Suprapubic skin (tissue), 4 donors: Measurements from ENCODE around the gene GIPC1. TPM values are rescaled to one million over a fixed set of nuclear protein-coding genes. Genes with fewer than 3 reads are reported as not detected.
"Not testable (repeated sequence)": the region's sequence is repeated elsewhere in the genome, so short reads cannot be mapped to it uniquely, and the experiment has no call there.

ENCODE experiments used
- DNase-seq, 2 donors: peaks; one replicate each; pipeline ENCODE4 v3.0.0-alpha.2; 2019; ENCODE audit warnings: low spot score in 2 of 2
- H3K27ac ChIP-seq: fragments of 200-600 bp; sonication (generic); one replicate; pipeline ENCODE4 v1.5.1; 2019
- H3K27me3 ChIP-seq: fragments of 200-600 bp; sonication (generic); one replicate; pipeline ENCODE4 v1.5.1; 2019
- H3K36me3 ChIP-seq: fragments of 200-600 bp; sonication (generic); one replicate; pipeline ENCODE4 v1.5.1; 2019
- H3K4me1 ChIP-seq: fragments of 200-600 bp; sonication (generic); one replicate; pipeline ENCODE4 v1.5.1; 2019
- H3K4me3 ChIP-seq: fragments of 200-600 bp; sonication (generic); one replicate; pipeline ENCODE4 v1.5.1; 2019; ENCODE audit warnings: mild to moderate bottlenecking
- H3K9me3 ChIP-seq: fragments of 200-600 bp; sonication (generic); one replicate; pipeline ENCODE4 v1.5.1; 2019
- CTCF ChIP-seq, 2 donors: fragments of 200-600 bp in 1 of 2; fragments of 450-650 bp in 1 of 2; sonication (generic) in 1 of 2; IDR thresholded peaks; one replicate each; pipeline ENCODE4 v1.5.1; 2016 to 2019; ENCODE audit warnings: antibody characterized with exemption in 2 of 2, mild to moderate bottlenecking in 1 of 2, moderate library complexity in 1 of 2
- EP300 ChIP-seq: sonication (generic); formaldehyde crosslinking; IDR thresholded peaks from one replicate; pipeline ENCODE4 v1.6.1; 2017; ENCODE audit warnings: antibody characterized with exemption
- POLR2A ChIP-seq, 2 donors: fragments of 450-650 bp; IDR thresholded peaks; one replicate each; pipeline ENCODE4 v1.6.1; 2017; ENCODE audit warnings: antibody characterized with exemption in 2 of 2, mild to moderate bottlenecking in 2 of 2, moderate library complexity in 2 of 2
- POLR2AphosphoS5 ChIP-seq, 3 donors: sonication (generic); formaldehyde crosslinking; IDR thresholded peaks; one replicate each; pipeline ENCODE4 v1.6.1; 2017; ENCODE audit warnings: antibody characterized with exemption in 3 of 3
- WGBS: methylation state at CpG from one replicate; pipeline ENCODE4 v1.1.5; 2018; 5-methylcytosine and 5-hydroxymethylcytosine counted together
- total RNA-seq, 4 donors: library from RNA; depleted of rRNA; stranded (reverse); fragments of >200 nt; gene quantifications; one replicate each; pipeline ENCODE4 v1.1.0, GENCODE V29; 2016

Gene GIPC1
- total RNA-seq, 4 donors from 2014 or later = 85.8 to 111 (median 105) TPM

DNA sequence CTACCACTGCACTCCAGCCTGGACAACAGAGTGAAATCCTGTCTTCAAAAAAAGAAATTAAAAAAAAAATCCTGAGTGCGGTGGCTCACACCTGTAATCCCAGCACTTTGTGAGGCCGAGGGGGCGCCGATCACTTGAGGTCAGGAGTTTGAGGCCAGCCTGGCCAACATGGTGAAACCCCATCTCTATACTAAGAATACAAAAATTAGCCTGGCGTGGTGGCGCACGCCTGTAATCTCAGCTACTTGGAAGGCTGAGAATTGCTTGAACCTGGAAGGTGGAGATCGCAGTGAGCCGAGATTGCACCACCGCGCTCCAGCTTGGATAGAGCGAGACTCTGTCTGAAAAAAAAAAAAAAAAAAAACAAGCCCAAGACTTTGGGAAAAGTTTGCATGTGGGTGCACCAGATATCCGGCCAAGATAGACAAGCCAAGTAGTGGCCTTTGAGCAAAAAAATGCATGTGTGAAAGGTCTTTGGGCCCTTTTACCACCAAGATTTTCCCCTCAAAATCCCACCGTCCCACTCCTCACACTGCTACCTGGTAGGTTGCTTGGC lies 16.6 kb upstream of the GIPC1 start:
- Histone ChIP-seq H3K4me1 (peaks cover 50% of the 10 kb centered on the region), H3K27ac (no peak overlapping the region)
- 89% methylated on average over 14 of the region's 14 CpGs for WGBS

DNA sequence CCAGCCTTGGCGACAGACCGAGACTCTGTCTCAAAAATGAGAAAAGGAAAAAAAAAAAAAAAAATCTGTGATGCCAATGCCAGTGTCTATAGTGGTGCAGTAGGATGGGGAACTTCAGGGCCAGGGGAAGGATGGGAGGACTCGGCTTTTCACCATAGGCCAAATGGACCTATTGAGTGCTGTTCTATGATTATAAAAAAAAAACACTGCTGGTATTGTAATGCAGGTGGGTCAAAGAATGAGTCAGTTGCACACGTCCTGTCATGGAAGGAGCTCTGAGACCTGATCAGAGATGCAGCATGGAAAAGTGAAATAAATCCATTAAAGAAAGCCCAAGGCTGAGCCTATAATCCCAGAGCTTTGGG lies 15.3 kb upstream of the GIPC1 start:
- Histone ChIP-seq H3K27ac (no peak overlapping the region), H3K36me3 (peaks cover 24% of the 10 kb centered on the region), H3K4me1 (peaks cover 41% of the 10 kb centered on the region), H3K27me3 (no peaks in the 10 kb centered on the region), H3K9me3 (no peaks in the 10 kb centered on the region), H3K4me3 (no peak overlapping the region)
- WGBS = 61% methylated on average over 4 of the region's 4 CpGs
- TF ChIP-seq EP300 = no peak
- no peak for TF ChIP-seq POLR2A (IDR thresholded peaks at IDR 0.05)
- no peak for TF ChIP-seq POLR2AphosphoS5 (IDR thresholded peaks at IDR 0.05)
- DNase-seq = no peak

More for the DNA sequence above, 16.6 kb upstream of the GIPC1 start:
- Histone ChIP-seq H3K9me3 (no peaks in the 10 kb centered on the region), H3K27me3 (no peaks in the 10 kb centered on the region), H3K36me3 (peaks cover 26% of the 10 kb centered on the region), H3K4me3 (no peak overlapping the region)
- no peak for DNase-seq
- TF ChIP-seq POLR2A (IDR thresholded peaks at IDR 0.05) (no peak), POLR2AphosphoS5 (IDR thresholded peaks at IDR 0.05) (no peak), CTCF (IDR thresholded peaks at IDR 0.05) (no peak), EP300 (no peak)

DNA sequence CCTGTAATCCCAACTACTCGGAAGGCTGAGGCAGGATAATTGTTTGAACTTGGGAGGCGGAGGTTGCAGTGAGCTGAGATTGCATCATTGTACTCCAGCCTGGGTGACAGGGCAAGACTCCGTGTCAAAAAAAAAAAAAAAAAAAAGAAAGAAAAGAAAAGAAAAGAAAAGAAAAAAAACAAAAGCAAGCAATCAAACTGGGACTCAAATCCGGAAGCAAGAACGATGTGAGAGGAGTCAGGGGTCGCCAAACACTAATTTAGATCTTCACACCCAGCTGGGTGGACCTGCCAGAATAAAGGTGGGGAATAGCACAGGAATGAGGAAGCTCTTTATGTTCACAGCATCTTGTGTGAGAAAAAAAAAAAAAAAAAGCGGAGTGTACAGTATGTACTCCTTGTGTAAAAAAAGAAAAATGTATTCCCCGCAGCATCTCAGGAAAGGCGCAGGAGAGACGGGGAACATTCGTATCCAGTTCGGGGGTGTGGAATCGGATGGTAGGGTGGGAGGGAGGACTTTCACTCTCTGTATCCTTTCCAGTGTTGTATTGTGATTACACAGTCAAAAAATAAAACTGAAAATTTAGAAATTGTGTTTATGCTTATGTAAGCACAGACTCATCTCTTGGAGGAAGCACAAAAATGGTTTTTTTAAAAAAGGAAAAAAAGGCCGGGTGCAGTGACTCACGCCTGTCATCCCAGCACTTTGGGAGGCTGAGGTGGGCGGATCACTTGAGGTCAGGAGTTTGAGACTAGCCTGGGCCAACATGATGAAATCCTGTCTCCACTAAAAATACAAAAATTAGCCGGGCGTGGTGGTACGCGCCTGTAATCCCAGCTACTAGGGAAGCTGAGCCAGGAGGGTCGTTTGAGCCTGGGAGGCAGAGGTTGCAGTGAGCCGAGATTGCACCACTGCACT lies 14.6 kb upstream of the GIPC1 start:
- peak overlapping the region; percentile 69 for H3K27ac ChIP-seq
- H3K4me3 ChIP-seq = no peak overlapping the region
- TF ChIP-seq POLR2AphosphoS5 (IDR thresholded peaks at IDR 0.05) (peak in 1 of 3 donors; percentile 51), POLR2A (IDR thresholded peaks at IDR 0.05) (no peak), EP300 (no peak), CTCF (IDR thresholded peaks at IDR 0.05) (no peak)
- H3K4me1 ChIP-seq = peaks cover 38% of the 10 kb centered on the region
- H3K36me3 ChIP-seq = peaks cover 18% of the 10 kb centered on the region
- peak in 1 of 2 donors; percentile 84 for DNase-seq
- no peaks in the 10 kb centered on the region for H3K27me3 ChIP-seq
- H3K9me3 ChIP-seq = no peaks in the 10 kb centered on the region
- 20% methylated on average over 22 of the region's 22 CpGs for WGBS

GRCh38 chr19:14507704-14508542 lies 12.0 kb upstream of the GIPC1 start:
- WGBS = 62% methylated on average over 11 of the region's 12 CpGs
- no peak overlapping the region for H3K4me3 ChIP-seq
- H3K4me1 ChIP-seq = peaks cover 28% of the 10 kb centered on the region
- no peak for DNase-seq
- TF ChIP-seq POLR2AphosphoS5 (IDR thresholded peaks at IDR 0.05) (no peak), POLR2A (IDR thresholded peaks at IDR 0.05) (no peak), CTCF (IDR thresholded peaks at IDR 0.05) (no peak), EP300 (no peak)
- no peaks in the 10 kb centered on the region for H3K27me3 ChIP-seq
- H3K36me3 ChIP-seq = no peaks in the 10 kb centered on the region
- no peaks in the 10 kb centered on the region for H3K9me3 ChIP-seq
- no peak overlapping the region for H3K27ac ChIP-seq

DNA sequence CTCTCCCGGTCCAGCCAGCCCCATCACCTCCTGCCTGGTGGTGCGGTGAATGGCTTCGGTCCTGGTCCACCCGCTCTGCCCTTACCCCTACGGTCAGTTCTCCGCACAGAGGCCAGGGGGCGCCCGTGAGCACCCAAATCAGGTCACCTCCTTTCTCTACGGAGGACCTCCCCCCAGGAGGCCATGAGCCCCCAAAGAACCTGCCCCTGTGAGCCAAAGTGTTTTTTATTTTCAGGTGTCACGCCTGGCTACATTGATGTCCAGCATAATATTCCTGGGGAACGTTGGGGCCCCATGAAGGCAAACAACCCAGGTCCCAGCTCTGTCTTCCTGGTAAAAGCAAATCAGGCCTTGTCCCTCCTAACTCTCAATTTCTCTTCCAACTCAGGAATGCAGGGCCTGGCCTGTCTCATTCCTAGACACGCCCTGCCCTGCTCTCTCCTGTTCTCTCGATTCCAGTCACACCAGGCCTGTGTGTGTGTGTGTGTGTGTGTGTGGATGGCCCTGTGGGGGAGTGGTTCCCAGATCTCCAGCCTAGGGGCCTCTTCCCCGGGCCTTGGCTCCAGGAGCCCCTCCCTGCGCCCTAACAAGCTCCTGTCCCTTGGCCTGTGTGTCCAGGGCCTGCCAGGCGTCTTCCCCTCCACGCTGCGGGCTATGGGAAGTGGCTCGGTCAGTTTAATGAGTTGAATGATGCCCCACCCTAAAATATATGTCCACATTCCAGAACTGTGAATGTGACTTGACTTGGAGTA lies 9.7 kb upstream of the GIPC1 start:
- 34% methylated on average over 19 of the region's 19 CpGs for WGBS
- Histone ChIP-seq H3K4me3 (no peak overlapping the region), H3K9me3 (no peaks in the 10 kb centered on the region), H3K36me3 (no peaks in the 10 kb centered on the region), H3K4me1 (peaks cover 20% of the 10 kb centered on the region), H3K27me3 (no peaks in the 10 kb centered on the region), H3K27ac (peak overlapping the region; percentile 87)
- TF ChIP-seq POLR2A (IDR thresholded peaks at IDR 0.05) = no peak
- TF ChIP-seq CTCF (IDR thresholded peaks at IDR 0.05) = peak; percentile 43 to 79
- DNase-seq = peak in 1 of 2 donors; percentile 78

DNA sequence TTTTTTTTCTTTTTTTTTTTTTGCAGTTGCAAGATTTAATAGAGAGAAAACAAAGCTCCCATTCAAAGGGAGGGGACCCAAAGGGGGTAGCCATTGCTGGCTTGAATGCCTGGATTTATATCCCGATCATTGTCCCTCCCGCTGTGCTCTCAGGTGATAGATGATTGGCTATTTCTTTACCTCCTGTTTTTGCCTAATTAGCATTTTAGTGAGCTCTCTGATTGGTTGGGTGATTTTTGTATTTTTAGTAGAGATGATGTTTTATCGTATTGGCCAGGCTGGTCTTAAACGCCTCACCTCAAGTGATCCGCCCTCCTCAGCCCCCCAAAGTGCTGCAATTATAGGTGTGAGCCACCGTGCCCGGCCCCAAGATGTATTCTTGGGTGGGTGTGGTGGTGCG lies 8.6 kb upstream of the GIPC1 start:
- not testable (repeated sequence) for H3K4me3 ChIP-seq, H3K36me3 ChIP-seq, H3K27me3 ChIP-seq, H3K9me3 ChIP-seq, DNase-seq
- Histone ChIP-seq H3K4me1 (peaks cover 15% of the 10 kb centered on the region), H3K27ac (peak overlapping the region; percentile 87)
- 89% methylated on average over 8 of the region's 8 CpGs for WGBS
